H1 (cell line): ENCODE data around the gene OSM. TPM values are rescaled to one million over a fixed set of nuclear protein-coding genes. Genes with fewer than 3 reads are reported as not detected.

Experiments used
- CTCF ChIA-PET: fragments of 300-600 bp; sonication (Branson Sonifier 250); formaldehyde crosslinking; loops from one replicate; lab custom pipeline; 2021; ENCODE audit not compliant: partially characterized antibody; lab: Charles Lee
- POLR2A ChIA-PET: fragments of 300-600 bp; sonication (Branson Sonifier 250); formaldehyde crosslinking; loops from one replicate; lab custom pipeline; 2021; ENCODE audit warnings: inconsistent platforms; ENCODE audit not compliant: partially characterized antibody; lab: Charles Lee
- DNase-seq, 2 experiments: peaks; one replicate each; pipeline versions ENCODE4 v3.0.0 to v3.0.0-alpha.2; 2010 to 2022; ENCODE audit warnings: low spot score in 2 of 2, low read depth in 1 of 2, mixed read lengths in 1 of 2
- FAIRE-seq: peaks from 2 replicates; lab custom pipeline; 2011; peaks lifted over from hg19 to GRCh38; lab: Jason Lieb, UNC
- H2AFZ ChIP-seq: 2 replicates; pipeline ENCODE4 v1.8.1; 2012; ENCODE audit warnings: low read length, inconsistent platforms
- H2AK5ac ChIP-seq: 2 replicates; pipeline ENCODE4 v1.6.1; 2013; ENCODE audit warnings: low read depth, low read length
- H2BK120ac ChIP-seq: replicated peaks from 2 replicates; pipeline ENCODE3; 2013; ENCODE audit warnings: low read depth, low read length, inconsistent platforms
- H2BK12ac ChIP-seq: 2 replicates; pipeline ENCODE4 v1.6.1; 2013; ENCODE audit warnings: low read depth, low read length
- H2BK15ac ChIP-seq: 2 replicates; pipeline ENCODE4 v1.6.1; 2013; ENCODE audit warnings: low read length
- H2BK20ac ChIP-seq: 2 replicates; pipeline ENCODE4 v1.6.1; 2013; ENCODE audit warnings: low read length
- H2BK5ac ChIP-seq: 2 replicates; pipeline ENCODE4 v1.6.1; 2013; ENCODE audit warnings: low read depth, low read length
- H3K14ac ChIP-seq: 2 replicates; pipeline ENCODE4 v1.6.1; 2013; ENCODE audit warnings: inconsistent platforms; ENCODE audit not compliant: insufficient read length
- H3K18ac ChIP-seq: 2 replicates; pipeline ENCODE4 v1.6.1; 2013; ENCODE audit warnings: low read length; ENCODE audit errors: extremely low read depth
- H3K23ac ChIP-seq: 2 replicates; pipeline ENCODE4 v1.6.1; 2013; ENCODE audit warnings: inconsistent platforms; ENCODE audit not compliant: insufficient read length
- H3K23me2 ChIP-seq: 2 replicates; pipeline ENCODE4 v1.6.1; 2013; ENCODE audit warnings: low read depth, low read length
- H3K27ac ChIP-seq: 2 replicates; pipeline ENCODE4 v1.6.1; 2011; ENCODE audit warnings: low read depth, low read length, inconsistent platforms
- H3K27me3 ChIP-seq, 4 experiments: replicated peaks in 1 of 4; 1 replicate in 1 of 4; 2 replicates in 3 of 4; pipeline versions ENCODE4 v1.6.1 to v1.8.1; 2011 to 2013; ENCODE audit warnings: low read length in 3 of 4, mild to moderate bottlenecking in 3 of 4, inconsistent platforms in 2 of 4, mixed read lengths in 2 of 4, moderate library complexity in 1 of 4; ENCODE audit not compliant: control insufficient read depth in 3 of 4, insufficient read depth in 3 of 4; ENCODE audit errors: extremely low read depth in 1 of 4
- H3K36me3 ChIP-seq, 4 experiments: 2 replicates each; pipeline versions ENCODE4 v1.6.1 to v1.8.1; 2011 to 2013; ENCODE audit warnings: mild to moderate bottlenecking in 4 of 4, low read length in 3 of 4, moderate library complexity in 2 of 4, control low read depth in 1 of 4, inconsistent platforms in 1 of 4; ENCODE audit not compliant: insufficient read depth in 4 of 4, control insufficient read depth in 2 of 4
- H3K4ac ChIP-seq: replicated peaks from 2 replicates; pipeline ENCODE3; 2013; ENCODE audit warnings: low read length, low read depth, mixed read lengths, inconsistent platforms; ENCODE audit not compliant: insufficient read length
- H3K4me1 ChIP-seq, 4 experiments: replicated peaks in 1 of 4; 1 replicate in 1 of 4; 2 replicates in 3 of 4; pipeline versions ENCODE4 v1.6.1 to v1.8.1; 2011 to 2013; ENCODE audit warnings: low read length in 3 of 4, inconsistent platforms in 2 of 4, mixed read lengths in 1 of 4; ENCODE audit not compliant: insufficient read depth in 4 of 4, control insufficient read depth in 3 of 4
- H3K4me2 ChIP-seq, 2 experiments: 2 replicates each; pipeline versions ENCODE4 v1.6.1 to v1.8.1; 2011 to 2013; ENCODE audit warnings: low read depth in 2 of 2, low read length in 2 of 2, control low read depth in 1 of 2, inconsistent platforms in 1 of 2, mild to moderate bottlenecking in 1 of 2; ENCODE audit not compliant: insufficient read depth in 1 of 2
- H3K4me3 ChIP-seq, 4 experiments: fragments of 200-600, 300-600 bp in 1 of 4; sonication (generic), shearing (Covaris generic), sonication (Bioruptor Twin) in 1 of 4; 2 replicates each; pipeline versions ENCODE4 v1.5.1 to v1.8.1; 2011 to 2016; ENCODE audit warnings: low read length in 4 of 4, low read depth in 3 of 4, control low read depth in 2 of 4, inconsistent platforms in 2 of 4, mild to moderate bottlenecking in 2 of 4, mixed read lengths in 1 of 4, moderate library complexity in 1 of 4; ENCODE audit not compliant: insufficient read depth in 2 of 4; ENCODE audit errors: extremely low read depth in 1 of 4
- H3K56ac ChIP-seq: replicated peaks from 2 replicates; pipeline ENCODE3; 2013; ENCODE audit warnings: low read depth, mild to moderate bottlenecking, mixed read lengths, low read length, inconsistent platforms; ENCODE audit not compliant: insufficient read length
- H3K79me1 ChIP-seq: 2 replicates; pipeline ENCODE4 v1.6.1; 2013; ENCODE audit warnings: low read depth, low read length, control low read depth
- H3K79me2 ChIP-seq, 2 experiments: 2 replicates each; pipeline versions ENCODE4 v1.6.1 to v1.8.1; 2012 to 2013; ENCODE audit warnings: low read length in 2 of 2, mild to moderate bottlenecking in 2 of 2, inconsistent platforms in 1 of 2; ENCODE audit not compliant: insufficient read depth in 2 of 2, control insufficient read depth in 1 of 2
- H3K9ac ChIP-seq, 4 experiments: replicated peaks in 1 of 4; 1 replicate in 1 of 4; 2 replicates in 3 of 4; pipeline versions ENCODE4 v1.6.1 to v1.8.1; 2011 to 2013; ENCODE audit warnings: low read depth in 3 of 4, low read length in 3 of 4, control low read depth in 2 of 4, mild to moderate bottlenecking in 2 of 4, moderate library complexity in 2 of 4, inconsistent platforms in 1 of 4; ENCODE audit errors: extremely low read depth in 1 of 4
- H3K9me3 ChIP-seq, 2 experiments: 2 replicates each; pipeline versions ENCODE4 v1.6.1 to v1.8.1; 2012 to 2013; ENCODE audit warnings: mild to moderate bottlenecking in 2 of 2, moderate library complexity in 2 of 2, control low read depth in 1 of 2, inconsistent platforms in 1 of 2, low read depth in 1 of 2, low read length in 1 of 2, mixed read lengths in 1 of 2; ENCODE audit not compliant: insufficient read depth in 2 of 2
- H4K20me1 ChIP-seq, 2 experiments: replicated peaks in 1 of 2; 2 replicates each; pipeline versions ENCODE3 to v1.8.1; 2011 to 2013; ENCODE audit warnings: inconsistent platforms in 2 of 2, low read length in 2 of 2, mild to moderate bottlenecking in 1 of 2; ENCODE audit not compliant: insufficient read depth in 2 of 2, control insufficient read depth in 1 of 2
- H4K5ac ChIP-seq: 2 replicates; pipeline ENCODE4 v1.6.1; 2013; ENCODE audit warnings: low read length, low read depth, mixed read lengths, inconsistent platforms; ENCODE audit not compliant: insufficient read length
- H4K8ac ChIP-seq: 2 replicates; pipeline ENCODE4 v1.8.0; 2013; ENCODE audit warnings: mild to moderate bottlenecking, moderate library complexity, low read length, inconsistent platforms; ENCODE audit not compliant: insufficient read depth; ENCODE audit errors: extremely low read depth
- H4K91ac ChIP-seq: replicated peaks from 2 replicates; pipeline ENCODE3; 2013; ENCODE audit warnings: low read length, mixed read lengths, inconsistent platforms; ENCODE audit not compliant: insufficient read length
- SIN3A ChIP-seq, 2 experiments: IDR thresholded peaks in 1 of 2; conservative IDR thresholded peaks in 1 of 2; 2 replicates each; pipeline ENCODE4 v1.6.1; 2011 to 2012; ENCODE audit warnings: low read length in 2 of 2, improper control_type of control experiment in 1 of 2, low read depth in 1 of 2, mild to moderate bottlenecking in 1 of 2
- TAF7 ChIP-seq: optimal IDR thresholded peaks from 2 replicates; pipeline ENCODE3; 2011; ENCODE audit warnings: low read depth, mild to moderate bottlenecking, inconsistent platforms, low read length, moderate library complexity, borderline replicate concordance
- WGBS, 2 experiments: shearing (Covaris generic) in 1 of 2; methylation state at CpG; one replicate each; pipeline versions ENCODE4 v1.1.6 to v1.1.7; 2013 to 2015; ENCODE audit warnings: low lambda C conversion rate in 2 of 2, mixed read lengths in 2 of 2, inconsistent platforms in 1 of 2, low coverage in 1 of 2, missing lambda C conversion rate in 1 of 2; ENCODE audit not compliant: insufficient replicate concordance in 2 of 2, insufficient coverage in 1 of 2, insufficient read length in 1 of 2; ENCODE audit errors: extremely low coverage in 1 of 2, missing lambda C conversion rate in 1 of 2; 5-methylcytosine and 5-hydroxymethylcytosine counted together
- polyA plus RNA-seq, 7 experiments: library from polyadenylated mRNA; depleted of rRNA in 3 of 7; stranded (reverse) in 5 of 7; unstranded in 2 of 7; fragments of >200 nt in 5 of 7; fragments of 200-250 nt in 2 of 7; gene quantifications; 1 replicate in 5 of 7; 2 replicates in 1 of 7; 4 replicates in 1 of 7; pipeline versions ENCODE4 v1.2.1 to v1.2.3, GENCODE V29; 2011 to 2013; ENCODE audit warnings: missing spikeins in 2 of 7, mixed read lengths in 2 of 7
- total RNA-seq: library from RNA; stranded (reverse); fragmentation: NEBNext Ultra II Directional; extraction: Animal tissue kit (Norgen Biotek cat#: 25700); gene quantifications from 2 replicates; pipeline ENCODE4 v1.2.1, GENCODE V29; 2021

OSM gene
- total and polyA plus RNA-seq, 2 of the 8 experiments (the other 6 are each of a cell fraction or from before 2014, with no cell fraction given), result not detected

DNA sequence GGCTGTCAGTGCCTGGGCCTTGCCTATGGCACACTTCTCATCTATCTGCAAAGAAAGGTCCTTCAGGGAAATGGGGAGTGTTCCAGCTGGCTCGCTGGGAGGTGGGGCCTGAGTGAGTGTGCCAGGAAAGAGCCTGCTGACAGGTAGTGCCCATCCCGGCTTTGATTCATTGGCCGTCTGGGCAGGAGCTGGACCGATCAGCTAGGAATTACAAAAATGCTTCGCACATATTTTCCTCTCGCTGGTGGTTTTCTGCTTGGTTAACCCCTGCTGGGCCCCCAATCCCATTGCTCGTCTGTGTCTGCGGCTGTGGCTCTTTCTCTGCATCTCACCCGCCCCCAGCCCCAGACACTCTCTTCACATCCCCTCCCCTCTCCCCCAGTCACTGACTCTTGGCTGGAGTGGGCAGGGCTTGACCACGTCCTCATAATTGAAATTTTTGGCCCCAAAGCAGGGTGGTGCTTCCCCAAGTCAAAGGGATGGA is 30.9 kb downstream of the OSM start:
- Histone ChIP-seq H2BK12ac (peak overlapping the region; percentile 90; the same call in 1 of the 2 replicates), H3K18ac (no peak overlapping the region; the same call in 1 of the 2 replicates), H2BK5ac (peak overlapping the region; percentile 26; the same call in 1 of the 2 replicates), H4K5ac (no peak overlapping the region), H3K4me3 (no peak overlapping the region), H2BK15ac (0 out of 2 replicates have a peak overlapping the region, but pooled peaks have one; percentile 72), H3K9me3 (no peaks in the 10 kb centered on the region), H3K14ac (no peak overlapping the region), H2AFZ (no peak overlapping the region), H3K79me2 (no peaks in the 10 kb centered on the region), H3K4me2 (no peak overlapping the region), H3K9ac (no peak overlapping the region)
- no peak for DNase-seq
- 39% methylated on average over 7 of the region's 10 CpGs; no CpG with 5 or more reads in 1 of the 2 experiments for WGBS, 2 experiments
- TF ChIP-seq SIN3A (conservative IDR thresholded peaks at IDR 0.05 in 1 of 2, IDR thresholded peaks at IDR 0.05 in 1 of 2; ENCODE audit: low read depth in 1 of 2, low read length in 2 of 2) (0 out of 4 replicates have a peak, but pooled peaks of 1 of the 2 experiments have one; percentile 33), TAF7 (no peak)
- TF ChIP-seq, all 59 proteins: peak for 1
- Histone ChIP-seq H3K36me3 (no peaks in the 10 kb centered on the region), H4K91ac (peak overlapping the region; percentile 55), H3K27ac (no peak overlapping the region), H3K56ac (no peak overlapping the region), H2BK20ac (peak overlapping the region; percentile 51; the same call in 1 of the 2 replicates), H4K8ac (peak overlapping the region; percentile 26), H3K4ac (no peak overlapping the region), H3K79me1 (no peaks in the 10 kb centered on the region), H2AK5ac (no peak overlapping the region), H2BK120ac (no peak overlapping the region), H3K27me3 (no peaks in the 10 kb centered on the region), H4K20me1 (no peaks in the 10 kb centered on the region), H3K23ac (no peak overlapping the region), H3K23me2 (no peaks in the 10 kb centered on the region), H3K4me1 (peaks cover 8 to 29% (median 18%) of the 10 kb centered on the region in 4 experiments)
- no peak for FAIRE-seq
- POLR2A ChIA-PET, result interaction anchor here (1.0 to 1.5 kb wide), 3 partner anchors 12 to 39 kb away, joined by 3 read pairs; no protein-coding TSS in a partner anchor
- CTCF ChIA-PET, result interaction anchor here (4.7 kb wide), 1 partner anchor 128 kb away, joined by 23 read pairs; no protein-coding TSS in a partner anchor
